Activated T-helper 17 cell treated with anti-CD3 and anti-CD28 coated beads, Interleukin-2, amount 50 U/mL, for 72 hours (primary cell): ENCODE data around the gene PRICKLE4. TPM values are rescaled to one million over a fixed set of nuclear protein-coding genes. Genes with fewer than 3 reads are reported as not detected.

Experiments used
- ATAC-seq: fragments of 150-1000 bp; cut with Tn5 transposase; replicated peaks from 2 replicates; pipeline ENCODE4 v1.10.0; 2021; ENCODE audit warnings: mild to moderate bottlenecking, moderate library complexity
- H3K27ac Mint-ChIP-seq: one replicate; pipeline ENCODE4 v1.8.0; 2022; ENCODE audit warnings: mixed read lengths
- H3K27me3 Mint-ChIP-seq: one replicate; pipeline ENCODE4 v1.8.0; 2022; ENCODE audit warnings: mixed read lengths
- H3K36me3 Mint-ChIP-seq: one replicate; pipeline ENCODE4 v1.8.0; 2022; ENCODE audit warnings: low read depth, mild to moderate bottlenecking, mixed read lengths
- H3K4me1 Mint-ChIP-seq: one replicate; pipeline ENCODE4 v1.8.0; 2022; ENCODE audit warnings: mixed read lengths
- H3K4me3 Mint-ChIP-seq: one replicate; pipeline ENCODE4 v1.8.0; 2022; ENCODE audit warnings: mild to moderate bottlenecking, mixed read lengths
- H3K9me3 Mint-ChIP-seq: one replicate; pipeline ENCODE4 v1.8.0; 2022; ENCODE audit warnings: mixed read lengths
- total RNA-seq, 2 donors: library from RNA; stranded (reverse); gene quantifications; one replicate each; pipeline ENCODE4 v1.2.3, GENCODE V29; 2022

The PRICKLE4 gene
- total RNA-seq: not detected

GRCh38 chr6:41780551-41781365 is at the start of gene PRICKLE4:
PRICKLE4 (plus strand) TSS chr6:41780782; CDS start chr6:41783474, 2,692 bp downstream.
- Mint-ChIP-seq H3K36me3 (no peaks in the 10 kb centered on the region), H3K27ac (peak within 1 kb of the TSS; percentile 62), H3K4me1 (peaks cover 9% of the 10 kb centered on the region), H3K27me3 (peaks cover 4% of the 10 kb centered on the region), H3K4me3 (peak within 1 kb of the TSS; percentile 84), H3K9me3 (no peaks in the 10 kb centered on the region)
- ATAC-seq: no peak

GRCh38 chr6:41731561-41732086 is 49.0 kb upstream of the PRICKLE4 start:
- H3K4me1 Mint-ChIP-seq: peaks cover 18% of the 10 kb centered on the region
- H3K27ac Mint-ChIP-seq: no peak overlapping the region
- H3K4me3 Mint-ChIP-seq: no peak overlapping the region
- ATAC-seq: no peak
- H3K27me3 Mint-ChIP-seq: no peaks in the 10 kb centered on the region
- H3K36me3 Mint-ChIP-seq: no peaks in the 10 kb centered on the region
- no peaks in the 10 kb centered on the region for H3K9me3 Mint-ChIP-seq

- Mint-ChIP-seq H3K27me3 (no peaks in the 10 kb centered on the region), H3K4me1 (peaks cover 18% of the 10 kb centered on the region), H3K9me3 (no peaks in the 10 kb centered on the region), H3K4me3 (peak overlapping the region; percentile 80), H3K27ac (peak overlapping the region; percentile 6), H3K36me3 (no peaks in the 10 kb centered on the region)
- no peak for ATAC-seq
Observed at GRCh38 chr6:41732149-41732548, 48.4 kb upstream of the PRICKLE4 start.

- no peaks in the 10 kb centered on the region for H3K36me3 Mint-ChIP-seq
- H3K4me3 Mint-ChIP-seq: peak overlapping the region; percentile 80
- H3K4me1 Mint-ChIP-seq: peaks cover 18% of the 10 kb centered on the region
- no peaks in the 10 kb centered on the region for H3K9me3 Mint-ChIP-seq
- peak; percentile 36 for ATAC-seq
- no peaks in the 10 kb centered on the region for H3K27me3 Mint-ChIP-seq
- peak overlapping the region; percentile 6 for H3K27ac Mint-ChIP-seq
Observed at GRCh38 chr6:41732591-41733359, 47.8 kb upstream of the PRICKLE4 start.

- Mint-ChIP-seq H3K27me3 (no peaks in the 10 kb centered on the region), H3K27ac (no peak overlapping the region), H3K36me3 (no peaks in the 10 kb centered on the region), H3K4me3 (peak overlapping the region; percentile 80), H3K4me1 (peaks cover 18% of the 10 kb centered on the region), H3K9me3 (no peaks in the 10 kb centered on the region)
- ATAC-seq: no peak
Observed at GRCh38 chr6:41733360-41733706, 47.2 kb upstream of the PRICKLE4 start.

GRCh38 chr6:41733707-41734665 is 46.6 kb upstream of the PRICKLE4 start:
- H3K36me3 Mint-ChIP-seq: no peaks in the 10 kb centered on the region
- H3K9me3 Mint-ChIP-seq: no peaks in the 10 kb centered on the region
- ATAC-seq: peak; percentile 64
- peaks cover 18% of the 10 kb centered on the region for H3K4me1 Mint-ChIP-seq
- H3K27ac Mint-ChIP-seq: peak overlapping the region; percentile 79
- peak overlapping the region; percentile 80 for H3K4me3 Mint-ChIP-seq
- no peaks in the 10 kb centered on the region for H3K27me3 Mint-ChIP-seq

GRCh38 chr6:41734666-41735426 is 45.7 kb upstream of the PRICKLE4 start:
- H3K9me3 Mint-ChIP-seq: no peaks in the 10 kb centered on the region
- H3K27me3 Mint-ChIP-seq: no peaks in the 10 kb centered on the region
- H3K36me3 Mint-ChIP-seq: no peaks in the 10 kb centered on the region
- peak overlapping the region; percentile 80 for H3K4me3 Mint-ChIP-seq
- H3K4me1 Mint-ChIP-seq: peaks cover 18% of the 10 kb centered on the region
- H3K27ac Mint-ChIP-seq: no peak overlapping the region
- peak; percentile 40 for ATAC-seq

GRCh38 chr6:41735427-41736185 is 45.0 kb upstream of the PRICKLE4 start, which contains the start of gene TFEB:
TFEB (minus strand) TSS chr6:41735608; CDS start chr6:41691213, 44,395 bp downstream.
- Mint-ChIP-seq H3K4me1 (peaks cover 10% of the 10 kb centered on the region), H3K27ac (no peak within 1 kb of the TSS), H3K9me3 (no peaks in the 10 kb centered on the region), H3K27me3 (no peaks in the 10 kb centered on the region), H3K4me3 (peak within 1 kb of the TSS; percentile 80), H3K36me3 (no peaks in the 10 kb centered on the region)
- peak; percentile 81 for ATAC-seq

- H3K27me3 Mint-ChIP-seq: no peaks in the 10 kb centered on the region
- no peak overlapping the region for H3K27ac Mint-ChIP-seq
- ATAC-seq: no peak
- H3K4me3 Mint-ChIP-seq: peak overlapping the region; percentile 60
- H3K4me1 Mint-ChIP-seq: peaks cover 6% of the 10 kb centered on the region
- no peaks in the 10 kb centered on the region for H3K36me3 Mint-ChIP-seq
- no peaks in the 10 kb centered on the region for H3K9me3 Mint-ChIP-seq
Observed at GRCh38 chr6:41736186-41736733, 44.3 kb upstream of the PRICKLE4 start.

- no peaks in the 10 kb centered on the region for H3K36me3 Mint-ChIP-seq
- ATAC-seq: no peak
Observed at GRCh38 chr6:41736800-41737555, 43.6 kb upstream of the PRICKLE4 start.

GRCh38 chr6:41737591-41738130 is 42.9 kb upstream of the PRICKLE4 start:
- Mint-ChIP-seq H3K4me3 (no peak overlapping the region), H3K4me1 (peaks cover 1% of the 10 kb centered on the region), H3K36me3 (no peaks in the 10 kb centered on the region), H3K9me3 (no peaks in the 10 kb centered on the region), H3K27me3 (no peaks in the 10 kb centered on the region), H3K27ac (no peak overlapping the region)
- ATAC-seq: no peak

More at GRCh38 chr6:41736800-41737555, 43.6 kb upstream of the PRICKLE4 start:
- peaks cover 6% of the 10 kb centered on the region for H3K4me1 Mint-ChIP-seq
- no peaks in the 10 kb centered on the region for H3K9me3 Mint-ChIP-seq
- H3K4me3 Mint-ChIP-seq: no peak overlapping the region
- H3K27me3 Mint-ChIP-seq: no peaks in the 10 kb centered on the region
- no peak overlapping the region for H3K27ac Mint-ChIP-seq

- no peak for ATAC-seq
- H3K4me1 Mint-ChIP-seq: no peaks in the 10 kb centered on the region
- H3K27me3 Mint-ChIP-seq: no peaks in the 10 kb centered on the region
- no peaks in the 10 kb centered on the region for H3K9me3 Mint-ChIP-seq
- no peaks in the 10 kb centered on the region for H3K36me3 Mint-ChIP-seq
- no peak overlapping the region for H3K27ac Mint-ChIP-seq
- H3K4me3 Mint-ChIP-seq: no peak overlapping the region
Observed at GRCh38 chr6:41739041-41739440, 41.5 kb upstream of the PRICKLE4 start.
